CD4-positive, alpha-beta memory T cell (primary cell): ENCODE measurements around the gene MRPS9. TPM values are rescaled to one million over a fixed set of nuclear protein-coding genes. Genes with fewer than 3 reads are reported as not detected.

Experiments used
- CTCF ChIA-PET: fragments of 350-600 bp; sonication (Branson Sonifier 250); formaldehyde crosslinking; loops from one replicate; lab custom pipeline; 2021; ENCODE audit warnings: inconsistent platforms; ENCODE audit not compliant: partially characterized antibody; lab: Charles Lee
- POLR2A ChIA-PET: fragments of 350-600 bp; sonication (Branson Sonifier 250); formaldehyde crosslinking; loops from one replicate; lab custom pipeline; 2021; ENCODE audit not compliant: partially characterized antibody; lab: Charles Lee
- DNase-seq, 5 donors: peaks; one replicate each; pipeline versions ENCODE4 v3.0.0 to v3.0.0-alpha.2; 2020 to 2022; ENCODE audit warnings: mixed read lengths in 1 of 5
- H3K27ac ChIP-seq: one replicate; pipeline ENCODE4 v1.7.0; 2013; ENCODE audit warnings: low read depth, low read length
- H3K27me3 ChIP-seq: 2 replicates; pipeline ENCODE4 v1.7.0; 2013; ENCODE audit warnings: mild to moderate bottlenecking, low read length, moderate library complexity; ENCODE audit not compliant: insufficient read depth
- H3K36me3 ChIP-seq: 2 replicates; pipeline ENCODE4 v1.7.0; 2013; ENCODE audit warnings: mild to moderate bottlenecking, low read length, moderate library complexity; ENCODE audit not compliant: insufficient read depth
- H3K4me1 ChIP-seq: 2 replicates; pipeline ENCODE4 v1.7.0; 2013; ENCODE audit warnings: mild to moderate bottlenecking, low read length, moderate library complexity; ENCODE audit not compliant: insufficient read depth
- H3K4me3 ChIP-seq, 2 donors: one replicate each; pipeline ENCODE4 v1.7.0; 2013; ENCODE audit warnings: low read length in 2 of 2, mild to moderate bottlenecking in 1 of 2
- H3K9me3 ChIP-seq, 2 donors: one replicate each; pipeline ENCODE4 v1.7.0; 2013; ENCODE audit warnings: low read length in 2 of 2, control low read depth in 1 of 2; ENCODE audit not compliant: control insufficient read depth in 1 of 2
- H3K27ac Mint-ChIP-seq, 7 donors: one replicate each; pipeline ENCODE4 v1.8.0; 2020 to 2021; ENCODE audit warnings: mixed read lengths in 7 of 7, mild to moderate bottlenecking in 6 of 7, inconsistent platforms in 3 of 7, moderate library complexity in 3 of 7
- H3K27me3 Mint-ChIP-seq, 2 donors: one replicate each; pipeline ENCODE4 v1.8.0; 2020 to 2021; ENCODE audit warnings: mixed read lengths in 2 of 2
- H3K36me3 Mint-ChIP-seq, 2 donors: one replicate each; pipeline ENCODE4 v1.8.0; 2020 to 2021; ENCODE audit warnings: mixed read lengths in 2 of 2, inconsistent platforms in 1 of 2, mild to moderate bottlenecking in 1 of 2
- H3K4me1 Mint-ChIP-seq, 4 donors: one replicate each; pipeline ENCODE4 v1.8.0; 2020 to 2021; ENCODE audit warnings: mixed read lengths in 4 of 4, mild to moderate bottlenecking in 1 of 4
- H3K4me3 Mint-ChIP-seq, 8 donors: one replicate each; pipeline ENCODE4 v1.8.0; 2020 to 2021; ENCODE audit warnings: mixed read lengths in 8 of 8, mild to moderate bottlenecking in 7 of 8, moderate library complexity in 6 of 8, inconsistent platforms in 3 of 8
- H3K9me3 Mint-ChIP-seq, 8 donors: one replicate each; pipeline ENCODE4 v1.8.0; 2020 to 2021; ENCODE audit warnings: mixed read lengths in 8 of 8, mild to moderate bottlenecking in 5 of 8, inconsistent platforms in 3 of 8, moderate library complexity in 1 of 8
- intact Hi-C: fragments of 100-400 bp; cut with micrococcal nuclease; formaldehyde crosslinking; loops from one replicate; pipeline ENCODE4 v1.15.1; 2023
- polyA plus RNA-seq, 2 donors: library from polyadenylated mRNA; unstranded; fragments of 300-500 nt; fragmentation: Illumina TruSeq; gene quantifications; one replicate each; pipeline ENCODE4 v1.2.3, GENCODE V29; 2021
- total RNA-seq, 2 experiments: library from RNA; stranded (reverse); gene quantifications; one replicate each; pipeline ENCODE4 v1.2.3, GENCODE V29; 2021

Gene MRPS9
- total and polyA plus RNA-seq, 4 experiments from 2014 or later: 20.1 to 31.0 (median 21.4) TPM

GRCh38 chr2:105090091-105090490 lies 52.2 kb downstream of the MRPS9 start:
- Histone ChIP-seq H3K4me1 (no peaks in the 10 kb centered on the region), H3K4me3 (no peak overlapping the region), H3K27me3 (no peaks in the 10 kb centered on the region), H3K36me3 (no peaks in the 10 kb centered on the region), H3K27ac (no peak overlapping the region), H3K9me3 (no peaks in the 10 kb centered on the region)
- POLR2A ChIA-PET: no interaction called here
- H3K9me3 Mint-ChIP-seq: no peaks in the 10 kb centered on the region
- no peak overlapping the region for H3K4me3 Mint-ChIP-seq
- H3K27me3 Mint-ChIP-seq: no peaks in the 10 kb centered on the region
- H3K27ac Mint-ChIP-seq: no peak overlapping the region
- intact Hi-C loops: no loop called here
- H3K36me3 Mint-ChIP-seq: peaks cover 31 to 33% of the 10 kb centered on the region in 2 donors
- no peak for DNase-seq
- peaks cover 0 to 12% (median 8%) of the 10 kb centered on the region in 4 donors for H3K4me1 Mint-ChIP-seq
- CTCF ChIA-PET: interaction anchor here (1.6 kb wide), 1 partner anchor 26 kb away, joined by 4 read pairs; no protein-coding TSS in a partner anchor

GRCh38 chr2:105092797-105093196 lies 54.9 kb downstream of the MRPS9 start:
- ChIA-PET CTCF (interaction anchor here (1.3 to 2.0 kb wide), 2 partner anchors 19 to 22 kb away, joined by 3 to 7 read pairs; no protein-coding TSS in a partner anchor), POLR2A (interaction anchor here (1.2 kb wide), 1 partner anchor 55 kb away, joined by 3 read pairs; the partner anchor contains the start of gene MRPS9)

GRCh38 chr2:105099153-105099552 lies 61.3 kb downstream of the MRPS9 start:
- ChIA-PET POLR2A (no interaction called here), CTCF (interaction anchor here (2.2 kb wide), 1 partner anchor 16 kb away, joined by 9 read pairs; no protein-coding TSS in a partner anchor)
- Histone ChIP-seq H3K9me3 (no peaks in the 10 kb centered on the region), H3K27ac (no peak overlapping the region), H3K27me3 (no peaks in the 10 kb centered on the region), H3K36me3 (peaks cover 21% of the 10 kb centered on the region), H3K4me3 (no peak overlapping the region), H3K4me1 (no peaks in the 10 kb centered on the region)
- Mint-ChIP-seq H3K4me1 (peaks cover 0 to 4% (median 0%) of the 10 kb centered on the region in 4 donors), H3K9me3 (no peaks in the 10 kb centered on the region), H3K4me3 (no peak overlapping the region), H3K36me3 (peaks cover 63% of the 10 kb centered on the region in 2 donors), H3K27ac (peak overlapping the region in 1 of 7 donors; percentile 57), H3K27me3 (no peaks in the 10 kb centered on the region)
- intact Hi-C loops: no loop called here
- DNase-seq: no peak

More at GRCh38 chr2:105092797-105093196, 54.9 kb downstream of the MRPS9 start:
- Histone ChIP-seq H3K27ac (no peak overlapping the region), H3K36me3 (no peaks in the 10 kb centered on the region), H3K9me3 (no peaks in the 10 kb centered on the region), H3K27me3 (no peaks in the 10 kb centered on the region), H3K4me3 (no peak overlapping the region), H3K4me1 (no peaks in the 10 kb centered on the region)
- no peak overlapping the region for H3K27ac Mint-ChIP-seq
- no peaks in the 10 kb centered on the region for H3K27me3 Mint-ChIP-seq
- H3K9me3 Mint-ChIP-seq: no peaks in the 10 kb centered on the region
- intact Hi-C loops: no loop called here
- H3K4me3 Mint-ChIP-seq: no peak overlapping the region
- DNase-seq: no peak
- H3K4me1 Mint-ChIP-seq: peaks cover 0 to under 1% (median under 1%) of the 10 kb centered on the region in 4 donors
- peaks cover 47 to 48% of the 10 kb centered on the region in 2 donors for H3K36me3 Mint-ChIP-seq

GRCh38 chr2:105100046-105100840 lies 62.4 kb downstream of the MRPS9 start:
- no peak overlapping the region for H3K27ac ChIP-seq
- ChIA-PET CTCF (interaction anchor here (1.1 to 2.2 kb wide), 2 partner anchors 11 to 15 kb away, joined by 4 to 9 read pairs; no protein-coding TSS in a partner anchor), POLR2A (no interaction called here)
- DNase-seq: no peak
- H3K4me1 ChIP-seq: no peaks in the 10 kb centered on the region
- Mint-ChIP-seq H3K4me1 (peaks cover 0 to 4% (median 0%) of the 10 kb centered on the region in 4 donors), H3K27ac (no peak overlapping the region), H3K4me3 (no peak overlapping the region), H3K9me3 (no peaks in the 10 kb centered on the region), H3K27me3 (no peaks in the 10 kb centered on the region), H3K36me3 (peaks cover 59 to 65% of the 10 kb centered on the region in 2 donors)
- intact Hi-C loops: no loop called here
- H3K36me3 ChIP-seq: peaks cover 21% of the 10 kb centered on the region
- H3K9me3 ChIP-seq: no peaks in the 10 kb centered on the region
- H3K4me3 ChIP-seq: no peak overlapping the region
- H3K27me3 ChIP-seq: no peaks in the 10 kb centered on the region

- no peaks in the 10 kb centered on the region for H3K4me1 ChIP-seq
- H3K9me3 ChIP-seq: no peaks in the 10 kb centered on the region
- intact Hi-C loops: no loop called here
- no peak for DNase-seq
- Mint-ChIP-seq H3K36me3 (peaks cover 51 to 55% of the 10 kb centered on the region in 2 donors), H3K9me3 (no peaks in the 10 kb centered on the region), H3K4me1 (peaks cover 0 to 4% (median 0%) of the 10 kb centered on the region in 4 donors), H3K27me3 (no peaks in the 10 kb centered on the region), H3K27ac (peak overlapping the region in 1 of 7 donors; percentile 70), H3K4me3 (no peak overlapping the region)
- no peak overlapping the region for H3K27ac ChIP-seq
- ChIA-PET POLR2A (no interaction called here), CTCF (interaction anchor here (0.7 to 1.7 kb wide), 2 partner anchors 13 to 135 kb away, joined by 3 to 6 read pairs; no protein-coding TSS in a partner anchor)
- peaks cover 21% of the 10 kb centered on the region for H3K36me3 ChIP-seq
- H3K27me3 ChIP-seq: no peaks in the 10 kb centered on the region
- no peak overlapping the region for H3K4me3 ChIP-seq
Measured at GRCh38 chr2:105102001-105102400, 64.1 kb downstream of the MRPS9 start.

- H3K27ac ChIP-seq: no peak overlapping the region
- no peaks in the 10 kb centered on the region for H3K9me3 Mint-ChIP-seq
- H3K4me1 Mint-ChIP-seq: peaks cover 0 to 4% (median 0%) of the 10 kb centered on the region in 4 donors
- POLR2A ChIA-PET: no interaction called here
- no peak overlapping the region for H3K4me3 Mint-ChIP-seq
- H3K36me3 ChIP-seq: peaks cover 21% of the 10 kb centered on the region
- no peak for DNase-seq
- H3K4me1 ChIP-seq: no peaks in the 10 kb centered on the region
- no peaks in the 10 kb centered on the region for H3K27me3 Mint-ChIP-seq
- CTCF ChIA-PET: interaction anchor here (0.7 to 1.7 kb wide), 2 partner anchors 12 to 134 kb away, joined by 3 to 6 read pairs; no protein-coding TSS in a partner anchor
- H3K27ac Mint-ChIP-seq: peak overlapping the region in 2 of 7 donors; percentile 64 to 68
- peaks cover 49 to 51% of the 10 kb centered on the region in 2 donors for H3K36me3 Mint-ChIP-seq
- intact Hi-C loops: no loop called here
- H3K9me3 ChIP-seq: no peaks in the 10 kb centered on the region
- H3K4me3 ChIP-seq: no peak overlapping the region
- no peaks in the 10 kb centered on the region for H3K27me3 ChIP-seq
Measured at GRCh38 chr2:105102963-105103421, 65.1 kb downstream of the MRPS9 start.

- peaks cover 16% of the 10 kb centered on the region for H3K36me3 ChIP-seq
- no peaks in the 10 kb centered on the region for H3K9me3 Mint-ChIP-seq
- no peak overlapping the region for H3K4me3 Mint-ChIP-seq
- ChIA-PET CTCF (interaction anchor here (2.7 kb wide), 1 partner anchor 11 kb away, joined by 16 read pairs; no protein-coding TSS in a partner anchor), POLR2A (interaction anchor here (0.6 kb wide), 1 partner anchor 8 kb away, joined by 4 read pairs; no protein-coding TSS in a partner anchor)
- H3K27me3 Mint-ChIP-seq: no peaks in the 10 kb centered on the region
- no peak overlapping the region for H3K4me3 ChIP-seq
- intact Hi-C loops: no loop called here
- no peak for DNase-seq
- H3K27me3 ChIP-seq: no peaks in the 10 kb centered on the region
- peaks cover 44 to 48% of the 10 kb centered on the region in 2 donors for H3K36me3 Mint-ChIP-seq
- H3K27ac Mint-ChIP-seq: no peak overlapping the region
- no peaks in the 10 kb centered on the region for H3K4me1 ChIP-seq
- no peak overlapping the region for H3K27ac ChIP-seq
- H3K4me1 Mint-ChIP-seq: peaks cover 0 to 4% (median 0%) of the 10 kb centered on the region in 4 donors
- no peaks in the 10 kb centered on the region for H3K9me3 ChIP-seq
Measured at GRCh38 chr2:105103481-105103880, 65.6 kb downstream of the MRPS9 start.
